Measurements from ENCODE around the gene CCDC71.

DNA sequence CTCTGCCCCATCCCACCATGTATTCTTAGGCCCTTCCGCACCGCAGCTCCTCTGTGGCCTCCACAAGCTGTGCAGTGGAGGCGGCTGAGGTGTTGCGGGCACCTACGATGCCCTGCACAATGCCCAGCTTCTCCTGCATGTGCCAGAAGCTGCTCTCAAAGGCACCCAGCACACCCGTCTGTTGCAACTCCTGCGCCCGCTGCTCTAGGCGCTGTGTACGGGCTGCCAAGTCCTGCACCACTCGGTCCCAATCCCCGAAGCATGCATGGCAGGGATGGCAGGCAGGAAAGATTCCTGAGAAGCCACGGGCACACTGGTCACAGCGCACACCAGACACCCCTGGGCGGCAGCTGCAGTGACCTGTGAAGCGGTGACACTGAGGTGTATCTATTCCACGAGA, 42.4 kb downstream of the CCDC71 start:
- TF ChIP-seq CTCF (IDR thresholded peaks at IDR 0.05; ENCODE audit: low read depth, low read length, poor library complexity, severe bottlenecking) (no peak), EZH2phosphoT487 (IDR thresholded peaks at IDR 0.05; ENCODE audit: borderline replicate concordance, low read length) (no peak)
